B cell (primary cell): ENCODE results near the gene APBA2.

Experiments used
- CTCF ChIP-seq: fragments of 200-600 bp; IDR thresholded peaks from one replicate; pipeline ENCODE4 v1.8.0; 2022; ENCODE audit warnings: antibody characterized with exemption, mild to moderate bottlenecking
- EZH2 ChIP-seq: IDR thresholded peaks from 2 replicates; pipeline ENCODE4 v1.6.1; 2012; ENCODE audit warnings: borderline replicate concordance, low read depth, mild to moderate bottlenecking, moderate library complexity, low read length; ENCODE audit not compliant: insufficient read depth, poor library complexity, severe bottlenecking

- no peak for TF ChIP-seq CTCF
- TF ChIP-seq EZH2, result no peak
Measured at GRCh38 chr15:29102911-29103823, 217.4 kb downstream of the APBA2 start.
